ENCODE results near the gene FBXL7.

Gene FBXL7

DNA sequence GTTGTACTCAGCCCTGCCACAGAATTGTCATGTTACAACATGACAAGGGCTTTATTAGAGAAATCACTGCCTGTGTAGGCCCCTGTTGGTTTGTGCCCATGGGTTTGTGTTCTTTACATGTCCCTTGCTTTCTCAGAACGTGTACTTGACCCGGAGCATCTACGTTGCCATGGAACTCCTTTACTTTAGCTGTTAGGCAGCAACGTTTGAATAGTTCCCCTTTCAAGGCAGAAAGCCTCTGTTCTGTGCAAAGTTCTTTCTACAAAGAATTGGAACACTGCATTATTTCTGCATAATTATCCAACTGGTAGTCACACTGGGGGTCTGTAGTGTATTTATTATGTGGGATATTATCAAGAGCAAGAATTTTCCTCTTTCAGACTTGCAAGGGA is 51.1 kb downstream of the FBXL7 start:
- TF ChIP-seq MYC (IDR thresholded peaks at IDR 0.05; ENCODE audit: low read depth, low read length): no peak
- TF ChIP-seq, protein P1, sequence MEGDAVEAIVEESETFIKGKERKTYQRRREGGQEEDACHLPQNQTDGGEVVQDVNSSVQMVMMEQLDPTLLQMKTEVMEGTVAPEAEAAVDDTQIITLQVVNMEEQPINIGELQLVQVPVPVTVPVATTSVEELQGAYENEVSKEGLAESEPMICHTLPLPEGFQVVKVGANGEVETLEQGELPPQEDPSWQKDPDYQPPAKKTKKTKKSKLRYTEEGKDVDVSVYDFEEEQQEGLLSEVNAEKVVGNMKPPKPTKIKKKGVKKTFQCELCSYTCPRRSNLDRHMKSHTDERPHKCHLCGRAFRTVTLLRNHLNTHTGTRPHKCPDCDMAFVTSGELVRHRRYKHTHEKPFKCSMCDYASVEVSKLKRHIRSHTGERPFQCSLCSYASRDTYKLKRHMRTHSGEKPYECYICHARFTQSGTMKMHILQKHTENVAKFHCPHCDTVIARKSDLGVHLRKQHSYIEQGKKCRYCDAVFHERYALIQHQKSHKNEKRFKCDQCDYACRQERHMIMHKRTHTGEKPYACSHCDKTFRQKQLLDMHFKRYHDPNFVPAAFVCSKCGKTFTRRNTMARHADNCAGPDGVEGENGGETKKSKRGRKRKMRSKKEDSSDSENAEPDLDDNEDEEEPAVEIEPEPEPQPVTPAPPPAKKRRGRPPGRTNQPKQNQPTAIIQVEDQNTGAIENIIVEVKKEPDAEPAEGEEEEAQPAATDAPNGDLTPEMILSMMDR (IDR thresholded peaks at IDR 0.05; ENCODE audit: low read depth, low read length): no peak
- TF ChIP-seq, protein P2, sequence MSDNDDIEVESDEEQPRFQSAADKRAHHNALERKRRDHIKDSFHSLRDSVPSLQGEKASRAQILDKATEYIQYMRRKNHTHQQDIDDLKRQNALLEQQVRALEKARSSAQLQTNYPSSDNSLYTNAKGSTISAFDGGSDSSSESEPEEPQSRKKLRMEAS (IDR thresholded peaks at IDR 0.05; ENCODE audit: low read depth, low read length): no peak
- no peak for TF ChIP-seq POLR2A (IDR thresholded peaks at IDR 0.05; ENCODE audit: extremely low read depth, insufficient read length)
- no peak overlapping the region for H3K4me3 ChIP-seq (ENCODE audit: low read depth, low read length)
- DNase-seq (ENCODE audit: low read depth): no peak

DNA sequence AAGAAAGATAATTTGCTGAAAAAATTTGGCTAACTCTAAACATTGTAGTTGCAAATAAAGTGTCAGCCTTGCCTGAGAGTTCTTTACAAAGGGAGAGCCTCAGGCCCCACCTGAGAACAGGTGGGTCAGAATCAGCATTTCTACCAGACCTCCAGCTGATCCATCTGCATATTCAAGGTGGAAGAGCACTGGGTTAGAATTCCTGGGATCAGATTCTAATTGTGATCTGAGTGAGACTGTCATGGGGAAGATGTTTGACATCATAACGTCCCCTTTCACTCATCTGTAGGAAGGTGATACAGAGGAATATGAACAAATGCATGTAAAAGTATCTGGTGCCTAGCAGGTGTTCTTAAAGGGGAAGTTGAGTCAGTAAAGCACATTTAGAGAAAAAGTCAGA is 54.6 kb downstream of the FBXL7 start:
- no peak for DNase-seq (ENCODE audit: low read depth)
- H3K4me3 ChIP-seq (ENCODE audit: low read depth, low read length): no peak overlapping the region
- TF ChIP-seq, protein P1 (IDR thresholded peaks at IDR 0.05; ENCODE audit: low read depth, low read length): no peak
- TF ChIP-seq, protein P2 (IDR thresholded peaks at IDR 0.05; ENCODE audit: low read depth, low read length): no peak
- TF ChIP-seq POLR2A (IDR thresholded peaks at IDR 0.05; ENCODE audit: extremely low read depth, insufficient read length) (no peak), MYC (IDR thresholded peaks at IDR 0.05; ENCODE audit: low read depth, low read length) (no peak)

DNA sequence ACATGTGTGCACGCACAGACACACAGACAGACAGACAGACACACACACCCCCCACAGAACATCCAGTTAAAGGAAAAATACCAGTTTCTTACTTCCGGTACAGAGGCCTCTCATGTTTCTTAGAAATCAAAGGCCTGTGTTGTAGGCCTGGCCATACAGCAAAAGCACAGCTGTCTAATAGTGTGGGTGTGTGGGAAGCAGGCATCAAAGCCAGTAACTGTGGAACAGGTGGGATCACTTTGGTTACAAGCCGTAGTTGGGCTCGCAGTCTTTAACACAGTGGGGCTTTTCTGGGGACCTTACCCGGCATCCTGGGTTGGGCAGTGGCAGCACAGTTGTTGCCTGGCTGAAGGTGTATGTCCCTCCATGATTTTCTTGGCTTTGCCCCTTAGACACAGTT is 55.2 kb downstream of the FBXL7 start:
- TF ChIP-seq MYC (IDR thresholded peaks at IDR 0.05; ENCODE audit: low read depth, low read length) (no peak), POLR2A (IDR thresholded peaks at IDR 0.05; ENCODE audit: extremely low read depth, insufficient read length) (no peak)
- TF ChIP-seq, protein P2 (IDR thresholded peaks at IDR 0.05; ENCODE audit: low read depth, low read length): no peak
- TF ChIP-seq, protein P1 (IDR thresholded peaks at IDR 0.05; ENCODE audit: low read depth, low read length): no peak
- no peak overlapping the region for H3K4me3 ChIP-seq (ENCODE audit: low read depth, low read length)
- DNase-seq (ENCODE audit: low read depth): no peak

DNA sequence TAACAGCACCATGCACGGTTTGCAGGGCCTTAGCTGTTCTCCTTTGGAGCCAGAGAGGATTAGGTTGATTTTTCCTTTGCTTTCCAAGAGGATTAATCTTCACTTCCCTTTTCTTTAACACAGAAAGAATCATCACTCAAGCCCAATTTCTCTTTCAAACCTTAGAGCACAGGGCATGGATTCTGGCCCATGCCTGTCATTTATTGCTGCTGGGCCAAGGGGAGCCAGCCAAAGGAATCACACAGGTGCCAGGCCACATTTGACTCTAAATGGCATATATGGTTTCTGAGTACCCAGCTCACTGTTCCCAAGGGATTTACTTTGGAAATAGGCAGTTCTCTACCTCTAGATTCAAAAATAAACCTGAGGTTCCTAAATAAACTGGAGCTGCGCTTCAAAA is 58.3 kb downstream of the FBXL7 start:
- no peak for DNase-seq (ENCODE audit: low read depth)
- TF ChIP-seq MYC (IDR thresholded peaks at IDR 0.05; ENCODE audit: low read depth, low read length) (no peak), POLR2A (IDR thresholded peaks at IDR 0.05; ENCODE audit: extremely low read depth, insufficient read length) (no peak)
- TF ChIP-seq, protein P2 (IDR thresholded peaks at IDR 0.05; ENCODE audit: low read depth, low read length): no peak
- TF ChIP-seq, protein P1 (IDR thresholded peaks at IDR 0.05; ENCODE audit: low read depth, low read length): no peak
- H3K4me3 ChIP-seq (ENCODE audit: low read depth, low read length): no peak overlapping the region

DNA sequence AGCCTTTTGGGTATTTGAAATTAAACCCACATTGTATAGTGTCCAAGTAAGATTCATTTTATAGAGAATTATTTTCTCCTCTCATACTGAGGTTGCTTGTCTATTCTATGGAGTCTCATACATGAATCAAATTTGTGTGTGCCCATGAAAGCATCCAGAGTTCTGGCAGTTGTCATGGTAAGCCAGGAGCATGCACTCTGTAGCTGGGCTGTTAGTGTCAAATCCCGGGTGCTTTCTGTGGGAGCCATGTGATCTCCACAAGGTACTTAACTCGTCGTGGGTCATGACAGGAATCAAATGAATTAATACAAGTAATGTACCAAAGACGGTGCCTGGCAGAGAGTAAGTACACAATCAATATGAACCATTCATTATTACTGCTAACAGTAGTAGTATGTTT is 58.7 kb downstream of the FBXL7 start:
- no peak overlapping the region for H3K4me3 ChIP-seq (ENCODE audit: low read depth, low read length)
- no peak for DNase-seq (ENCODE audit: low read depth)
- TF ChIP-seq MYC (IDR thresholded peaks at IDR 0.05; ENCODE audit: low read depth, low read length) (no peak), POLR2A (IDR thresholded peaks at IDR 0.05; ENCODE audit: extremely low read depth, insufficient read length) (no peak)
- TF ChIP-seq, protein P2 (IDR thresholded peaks at IDR 0.05; ENCODE audit: low read depth, low read length): no peak
- TF ChIP-seq, protein P1 (IDR thresholded peaks at IDR 0.05; ENCODE audit: low read depth, low read length): no peak

GRCh38 chr5:15560421-15560820 is 60.4 kb downstream of the FBXL7 start:
- no peak for DNase-seq (ENCODE audit: low read depth)
- TF ChIP-seq, protein P2 (IDR thresholded peaks at IDR 0.05; ENCODE audit: low read depth, low read length): no peak
- TF ChIP-seq MYC (IDR thresholded peaks at IDR 0.05; ENCODE audit: low read depth, low read length) (no peak), POLR2A (IDR thresholded peaks at IDR 0.05; ENCODE audit: extremely low read depth, insufficient read length) (no peak)
- TF ChIP-seq, protein P1 (IDR thresholded peaks at IDR 0.05; ENCODE audit: low read depth, low read length): no peak
- H3K4me3 ChIP-seq (ENCODE audit: low read depth, low read length): no peak overlapping the region

Measured in NB4 (cell line).